KMS-11 (cell line): ENCODE results near the gene STK4.

Source experiments
- H2AFZ ChIP-seq: fragments of 200-600 bp; sonication (generic); 2 replicates; pipeline ENCODE4 v1.6.1; 2016; ENCODE audit warnings: antibody characterized with exemption, mixed run types, low read depth
- H3K27ac ChIP-seq: fragments of 200-600 bp; sonication (generic); 2 replicates; pipeline ENCODE4 v1.6.1; 2016; ENCODE audit warnings: mild to moderate bottlenecking, mixed run types
- H3K27me3 ChIP-seq: fragments of 200-600 bp; sonication (generic); 2 replicates; pipeline ENCODE4 v1.6.1; 2017; ENCODE audit warnings: mild to moderate bottlenecking, low read depth, mixed run types, moderate library complexity; ENCODE audit not compliant: insufficient read depth
- H3K36me3 ChIP-seq: fragments of 200-600 bp; sonication (generic); 2 replicates; pipeline ENCODE4 v1.6.1; 2017; ENCODE audit warnings: mild to moderate bottlenecking, mixed run types; ENCODE audit not compliant: insufficient read depth
- H3K4me1 ChIP-seq: fragments of 200-600 bp; sonication (generic); 2 replicates; pipeline ENCODE4 v1.6.1; 2016; ENCODE audit warnings: mild to moderate bottlenecking, low read depth, mixed run types; ENCODE audit not compliant: poor library complexity, severe bottlenecking
- H3K4me2 ChIP-seq: fragments of 200-600 bp; sonication (generic); 2 replicates; pipeline ENCODE4 v1.7.0; 2016; ENCODE audit warnings: mild to moderate bottlenecking, mixed run types
- H3K4me3 ChIP-seq: fragments of 200-600 bp; sonication (generic); IDR thresholded peaks from 2 replicates; pipeline ENCODE4 v1.6.1; 2017; ENCODE audit warnings: low read depth, low read length, mixed read lengths; ENCODE audit not compliant: insufficient read depth
- H3K79me2 ChIP-seq: fragments of 200-600 bp; sonication (generic); 2 replicates; pipeline ENCODE4 v1.6.1; 2016; ENCODE audit warnings: low read depth, mixed run types; ENCODE audit not compliant: insufficient read depth
- H3K9ac ChIP-seq: fragments of 200-600 bp; sonication (generic); 2 replicates; pipeline ENCODE4 v1.6.1; 2016; ENCODE audit warnings: mild to moderate bottlenecking, mixed run types
- H4K20me1 ChIP-seq: fragments of 200-600 bp; sonication (generic); 2 replicates; pipeline ENCODE4 v1.6.1; 2016; ENCODE audit warnings: mild to moderate bottlenecking, mixed run types; ENCODE audit not compliant: insufficient read depth
- TF ChIP-seq, protein P1 (sequence below): fragments of 200-600 bp; sonication (generic); conservative IDR thresholded peaks from 2 replicates; pipeline ENCODE4 v1.6.1; 2017; ENCODE audit warnings: low read depth, mild to moderate bottlenecking, antibody characterized with exemption, low read length, moderate library complexity, mixed read lengths

The STK4 gene

DNA sequence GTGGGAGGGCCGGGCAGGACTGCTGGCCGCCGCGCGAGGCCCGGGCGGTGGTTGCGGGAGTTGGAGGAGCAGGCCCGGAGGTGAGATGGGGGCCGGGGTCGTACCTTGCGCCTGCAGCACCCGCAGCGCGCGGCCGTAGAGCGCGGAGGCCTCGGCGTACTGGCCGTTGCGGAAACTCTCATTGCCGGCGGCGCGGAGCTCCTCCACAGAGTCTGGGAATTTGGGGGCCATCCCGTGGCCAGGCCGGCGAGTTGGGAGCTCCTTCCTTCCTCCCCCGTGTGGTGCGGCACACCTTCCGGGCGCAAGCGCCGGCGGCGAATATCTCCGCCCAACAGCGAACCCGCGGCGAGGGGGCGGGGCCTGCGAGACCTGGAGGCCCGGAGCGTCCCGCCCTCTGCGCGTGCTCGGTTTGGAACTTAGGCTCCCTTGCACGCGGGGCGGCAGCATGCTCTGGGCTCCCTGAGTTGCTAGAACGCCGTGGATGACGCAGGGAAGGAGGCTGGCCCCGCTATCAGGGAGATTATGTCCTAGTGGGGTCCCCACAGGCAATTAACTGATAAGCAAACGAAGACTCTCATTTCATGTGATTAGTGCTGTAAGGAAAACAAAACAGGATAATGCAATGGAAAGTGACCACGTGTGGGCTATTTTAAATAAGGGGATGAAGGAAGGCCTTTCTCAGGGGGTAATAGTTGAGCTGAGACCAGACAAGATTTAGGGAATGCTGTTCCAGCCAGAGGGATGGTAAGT, 6.0 kb upstream of the STK4 start, which contains the start of gene TOMM34:
TOMM34 (minus strand) TSS at position 295 of the 750 bp plus-strand sequence; CDS start at position 231, 64 bp downstream.
- no peaks in the 10 kb centered on the region for H4K20me1 ChIP-seq
- peak within 1 kb of the TSS; percentile 51 for H3K27ac ChIP-seq
- TF ChIP-seq, protein P1, sequence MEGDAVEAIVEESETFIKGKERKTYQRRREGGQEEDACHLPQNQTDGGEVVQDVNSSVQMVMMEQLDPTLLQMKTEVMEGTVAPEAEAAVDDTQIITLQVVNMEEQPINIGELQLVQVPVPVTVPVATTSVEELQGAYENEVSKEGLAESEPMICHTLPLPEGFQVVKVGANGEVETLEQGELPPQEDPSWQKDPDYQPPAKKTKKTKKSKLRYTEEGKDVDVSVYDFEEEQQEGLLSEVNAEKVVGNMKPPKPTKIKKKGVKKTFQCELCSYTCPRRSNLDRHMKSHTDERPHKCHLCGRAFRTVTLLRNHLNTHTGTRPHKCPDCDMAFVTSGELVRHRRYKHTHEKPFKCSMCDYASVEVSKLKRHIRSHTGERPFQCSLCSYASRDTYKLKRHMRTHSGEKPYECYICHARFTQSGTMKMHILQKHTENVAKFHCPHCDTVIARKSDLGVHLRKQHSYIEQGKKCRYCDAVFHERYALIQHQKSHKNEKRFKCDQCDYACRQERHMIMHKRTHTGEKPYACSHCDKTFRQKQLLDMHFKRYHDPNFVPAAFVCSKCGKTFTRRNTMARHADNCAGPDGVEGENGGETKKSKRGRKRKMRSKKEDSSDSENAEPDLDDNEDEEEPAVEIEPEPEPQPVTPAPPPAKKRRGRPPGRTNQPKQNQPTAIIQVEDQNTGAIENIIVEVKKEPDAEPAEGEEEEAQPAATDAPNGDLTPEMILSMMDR, result no peak
- H3K9ac ChIP-seq, result peak within 1 kb of the TSS; percentile 54; the same call in 1 of the 2 replicates
- peak within 1 kb of the TSS; percentile 26 for H3K4me3 ChIP-seq
- peaks cover 62% of the 10 kb centered on the region for H3K4me1 ChIP-seq
- peaks cover 4% of the 10 kb centered on the region; the same call in 1 of the 2 replicates for H3K36me3 ChIP-seq
- H3K79me2 ChIP-seq, result peaks cover 42% of the 10 kb centered on the region
- H3K4me2 ChIP-seq, result peak within 1 kb of the TSS; percentile 97
- H2AFZ ChIP-seq, result peak within 1 kb of the TSS; percentile 80; the same call in 1 of the 2 replicates
- no peaks in the 10 kb centered on the region for H3K27me3 ChIP-seq

DNA sequence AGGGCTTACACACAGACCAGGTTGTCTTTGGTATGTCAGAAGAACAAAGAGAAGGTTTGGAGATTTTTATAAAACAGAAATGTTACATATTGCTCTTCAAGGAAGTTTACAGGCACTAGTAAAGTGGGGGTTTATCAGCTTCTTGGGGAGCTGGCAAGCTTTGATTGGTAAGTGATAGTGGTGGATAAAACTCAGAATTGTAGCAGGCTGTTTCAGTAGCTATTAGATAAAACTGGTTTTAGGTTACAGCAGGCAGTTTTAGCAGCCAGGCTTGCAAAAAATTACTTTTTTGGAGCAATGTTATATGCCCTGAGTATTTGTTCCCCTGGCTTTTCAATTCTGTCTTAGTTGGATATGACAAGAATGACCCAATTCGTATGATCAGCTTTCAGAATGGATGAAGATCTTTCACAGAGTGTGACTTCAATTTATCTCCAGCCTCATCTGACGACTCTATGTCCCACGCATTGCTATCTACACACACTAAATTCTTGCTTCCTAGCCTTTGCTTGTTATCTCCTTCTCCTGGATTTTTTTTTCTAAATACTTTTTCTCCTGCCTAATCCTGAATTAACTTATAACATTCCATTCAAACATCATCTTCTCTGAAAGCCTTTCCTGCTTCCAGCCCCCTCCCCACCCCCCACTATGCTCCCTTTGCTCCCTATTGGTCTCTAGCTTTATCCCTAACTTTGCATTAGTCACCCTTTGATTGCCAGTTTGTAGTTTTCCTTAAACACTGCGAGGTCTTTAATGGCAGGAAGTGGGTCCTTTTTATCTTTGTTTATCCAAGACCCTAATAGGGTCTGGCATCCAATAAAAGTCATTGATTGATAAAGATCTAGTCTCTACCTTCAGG, 5.1 kb upstream of the STK4 start:
- Histone ChIP-seq H3K4me3 (no peak overlapping the region), H3K4me2 (peak overlapping the region; percentile 97), H3K9ac (peak overlapping the region; percentile 54; the same call in 1 of the 2 replicates), H2AFZ (peak overlapping the region; percentile 80; the same call in 1 of the 2 replicates), H3K4me1 (peaks cover 69% of the 10 kb centered on the region), H3K27me3 (no peaks in the 10 kb centered on the region), H4K20me1 (no peaks in the 10 kb centered on the region), H3K36me3 (peaks cover under 1% of the 10 kb centered on the region; the same call in 1 of the 2 replicates), H3K79me2 (peaks cover 42% of the 10 kb centered on the region), H3K27ac (peak overlapping the region; percentile 51)
- TF ChIP-seq, protein P1, result no peak

DNA sequence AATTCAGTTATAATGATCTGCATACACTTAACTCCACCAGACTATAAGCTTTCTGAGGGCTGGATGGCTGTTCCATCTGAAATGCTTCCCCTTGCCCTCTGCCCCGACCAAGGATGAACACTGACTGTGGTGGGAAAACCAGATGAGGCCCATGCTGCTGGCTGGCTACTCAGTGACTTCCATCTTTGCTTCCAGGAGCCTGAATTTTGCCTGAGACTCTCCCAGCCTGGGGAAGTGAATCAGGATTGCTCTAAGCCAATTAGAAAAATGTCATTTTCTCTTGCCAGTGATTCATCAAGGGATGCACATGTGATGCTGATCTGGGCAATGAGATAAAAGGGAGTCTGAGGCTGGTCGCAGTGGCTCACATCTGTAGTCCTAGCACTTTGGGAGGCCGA, 4.4 kb upstream of the STK4 start:
- Histone ChIP-seq H3K4me3 (no peak overlapping the region), H3K27ac (no peak overlapping the region), H2AFZ (no peak overlapping the region), H3K27me3 (no peaks in the 10 kb centered on the region), H4K20me1 (no peaks in the 10 kb centered on the region), H3K4me2 (no peak overlapping the region), H3K36me3 (no peaks in the 10 kb centered on the region), H3K4me1 (peaks cover 69% of the 10 kb centered on the region), H3K9ac (no peak overlapping the region), H3K79me2 (peaks cover 44% of the 10 kb centered on the region)
- TF ChIP-seq, protein P1, result no peak

DNA sequence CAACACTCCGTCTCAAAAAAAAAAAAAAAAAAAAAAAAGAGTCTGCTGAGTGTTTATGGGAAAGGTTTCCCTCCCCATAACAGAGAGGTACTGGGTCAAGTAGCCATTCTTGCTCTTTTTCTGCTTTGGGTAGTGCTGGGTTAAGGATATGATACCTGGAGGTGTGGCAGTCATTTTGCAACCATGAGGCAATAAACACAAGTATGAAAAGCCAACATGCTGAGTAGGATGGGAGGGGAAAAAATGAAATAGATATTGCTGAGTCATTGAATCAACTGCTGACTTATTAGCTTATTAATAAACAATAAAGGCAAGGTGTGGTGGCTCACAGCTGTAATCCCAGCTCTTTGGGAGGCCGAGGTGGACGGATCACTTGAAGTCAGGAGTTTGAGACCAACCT, 3.8 kb upstream of the STK4 start:
- no peaks in the 10 kb centered on the region for H4K20me1 ChIP-seq
- H3K36me3 ChIP-seq, result no peaks in the 10 kb centered on the region
- peaks cover 71% of the 10 kb centered on the region for H3K4me1 ChIP-seq
- peaks cover 44% of the 10 kb centered on the region for H3K79me2 ChIP-seq
- peak overlapping the region; percentile 23; the same call in 1 of the 2 replicates for H3K4me2 ChIP-seq
- no peak overlapping the region for H3K4me3 ChIP-seq
- no peak overlapping the region for H3K27ac ChIP-seq
- no peak overlapping the region for H3K9ac ChIP-seq
- TF ChIP-seq, protein P1, result no peak
- H2AFZ ChIP-seq, result no peak overlapping the region
- H3K27me3 ChIP-seq, result no peaks in the 10 kb centered on the region
